ENCODE data around the gene MDFIC2.
"Not testable (repeated sequence)": the region's sequence is repeated elsewhere in the genome, so short reads cannot be mapped to it uniquely, and the experiment has no call there.

Gene MDFIC2

DNA sequence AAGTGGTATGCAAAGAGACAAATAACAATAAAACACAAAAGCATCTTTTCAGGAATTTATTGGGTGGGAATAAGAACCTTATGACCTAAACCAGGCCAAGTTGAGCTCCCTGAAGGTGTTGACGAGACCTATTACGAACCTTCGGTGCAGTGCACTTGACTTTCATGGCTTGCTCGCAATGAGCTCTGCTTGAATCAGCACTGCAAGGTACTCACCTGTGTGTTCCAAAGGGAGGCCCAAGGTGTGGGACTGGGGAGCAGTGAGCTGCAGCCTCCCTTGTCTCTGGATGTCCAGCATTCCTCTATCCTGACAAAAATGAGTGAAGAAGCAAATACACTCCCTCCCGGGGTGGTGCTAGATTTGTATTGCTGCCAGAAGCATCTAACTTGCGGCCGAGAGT is at the start of gene MDFIC2:
Gene MDFIC2, minus strand, starts transcription at position 303 of the 400 bp plus-strand sequence. CDS start 665 bp downstream, outside the sequence.
- DNase-seq: no peak

DNA sequence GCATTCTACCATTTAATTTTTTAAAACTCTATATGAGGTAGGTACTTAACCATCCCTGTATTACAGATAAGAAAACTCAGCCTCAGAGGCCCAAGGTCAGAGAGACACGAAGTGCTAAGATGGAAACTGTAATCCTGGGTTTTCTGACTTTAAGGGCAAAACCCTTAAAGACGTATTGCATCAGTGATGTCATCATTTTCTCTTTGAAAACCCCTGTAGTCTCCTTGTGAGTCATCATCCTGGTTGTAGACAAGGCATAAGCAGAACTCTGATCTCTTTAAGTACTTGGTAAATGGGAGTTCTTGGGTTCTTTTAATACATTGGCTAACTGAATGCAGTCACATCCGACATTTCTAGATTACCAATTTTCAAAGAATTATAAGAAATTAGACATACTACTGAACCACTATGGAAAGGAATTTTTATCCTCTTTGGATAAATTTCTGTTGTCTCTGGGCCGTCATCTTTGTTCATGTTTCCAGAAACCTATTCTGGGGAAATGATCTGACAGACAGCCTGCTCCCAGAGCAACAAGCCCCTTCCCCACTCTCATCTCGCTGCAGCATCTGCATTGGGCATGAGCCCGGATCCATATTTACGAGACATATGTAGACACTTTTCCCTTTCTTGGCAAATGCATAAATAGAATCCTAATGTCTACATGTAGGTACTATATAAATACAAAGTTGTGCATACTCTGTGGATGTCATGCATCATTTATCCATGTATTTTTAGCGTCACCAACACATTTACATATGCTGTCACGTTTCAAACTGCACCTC is 48.7 kb upstream of the MDFIC2 start:
- no peak for DNase-seq

DNA sequence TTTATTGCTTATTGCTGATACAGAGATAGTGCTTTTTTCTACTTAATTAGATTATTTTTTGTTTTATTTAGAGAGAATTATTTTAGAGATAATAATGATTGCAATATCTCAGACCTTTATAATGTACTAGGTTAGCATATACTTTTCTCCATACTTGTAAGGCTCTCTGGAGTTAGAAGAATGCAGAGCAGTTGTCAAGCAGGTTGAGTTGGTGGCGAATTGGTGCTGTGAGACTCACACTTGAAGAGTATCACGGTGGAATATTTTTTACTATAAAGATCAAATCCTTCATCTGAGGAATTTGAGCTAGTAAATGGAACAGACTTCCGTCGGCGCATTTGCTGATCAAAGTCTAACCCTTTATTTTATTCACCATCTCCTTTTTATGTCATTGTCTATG is 47.3 kb upstream of the MDFIC2 start:
- no peak for DNase-seq

DNA sequence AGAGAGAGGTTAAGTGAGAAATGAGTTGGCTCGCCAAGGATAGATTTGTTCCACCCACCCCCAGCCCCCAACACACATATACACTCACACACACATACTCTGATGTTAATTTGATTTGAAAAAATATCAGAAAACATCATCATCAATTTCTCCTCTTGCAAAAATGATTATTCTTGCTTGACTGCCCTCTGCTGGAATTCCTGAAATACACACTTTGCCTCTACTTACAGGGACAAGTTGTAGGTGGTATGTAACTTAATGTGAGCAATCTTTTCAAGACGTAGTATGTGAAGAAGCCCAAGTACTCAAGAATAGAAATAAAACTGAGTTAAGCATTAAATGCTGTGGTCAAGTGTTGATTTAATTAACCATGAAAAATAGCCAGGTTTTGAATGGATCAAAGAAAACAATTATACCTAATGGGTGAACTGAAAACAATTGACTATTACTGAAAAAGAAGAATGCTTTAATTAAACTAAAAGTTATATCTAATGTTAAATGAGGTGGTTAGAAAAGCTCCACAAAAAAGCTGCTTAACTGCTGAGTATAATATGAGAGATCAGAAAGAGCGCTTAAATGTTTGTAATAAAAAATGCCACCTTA is 46.6 kb upstream of the MDFIC2 start:
- DNase-seq: no peak

DNA sequence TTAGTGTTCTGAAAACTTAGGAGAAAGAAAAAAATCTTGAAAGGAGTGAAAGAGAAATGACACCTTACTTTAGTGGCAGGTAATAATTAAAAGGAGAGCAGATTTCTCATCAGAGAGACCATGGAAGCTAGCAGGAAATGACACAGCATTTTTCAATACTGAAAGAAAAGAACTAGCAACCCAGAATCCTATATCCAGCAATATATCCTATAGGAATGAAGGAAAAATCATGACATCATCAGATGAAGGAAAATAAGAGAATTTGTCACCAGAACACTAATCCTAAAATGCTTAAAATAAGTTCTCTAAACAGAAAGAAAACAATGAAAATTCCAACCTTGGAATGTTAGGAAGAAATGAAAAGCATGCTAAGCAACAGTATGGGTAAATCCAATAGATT is 39.8 kb upstream of the MDFIC2 start:
- DNase-seq: no peak

DNA sequence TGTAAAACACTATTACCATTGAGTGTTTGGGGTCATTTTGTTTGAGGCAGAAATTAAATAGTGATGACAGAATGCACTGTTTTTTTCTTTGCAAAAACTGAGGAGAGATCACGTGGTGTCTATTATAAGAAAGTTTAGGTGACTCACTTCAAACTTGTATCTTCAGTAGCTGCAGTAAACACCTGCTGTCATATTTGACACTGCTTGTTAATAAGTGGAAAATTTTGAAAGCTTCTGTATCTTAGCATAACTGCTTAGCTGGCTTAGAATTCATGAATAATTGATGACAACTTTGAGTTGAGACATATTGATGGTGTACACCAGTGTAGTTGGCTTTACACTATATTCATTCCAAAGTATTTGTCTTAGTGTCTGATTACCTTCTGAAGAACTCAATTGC is 29.7 kb upstream of the MDFIC2 start:
- no peak for DNase-seq

DNA sequence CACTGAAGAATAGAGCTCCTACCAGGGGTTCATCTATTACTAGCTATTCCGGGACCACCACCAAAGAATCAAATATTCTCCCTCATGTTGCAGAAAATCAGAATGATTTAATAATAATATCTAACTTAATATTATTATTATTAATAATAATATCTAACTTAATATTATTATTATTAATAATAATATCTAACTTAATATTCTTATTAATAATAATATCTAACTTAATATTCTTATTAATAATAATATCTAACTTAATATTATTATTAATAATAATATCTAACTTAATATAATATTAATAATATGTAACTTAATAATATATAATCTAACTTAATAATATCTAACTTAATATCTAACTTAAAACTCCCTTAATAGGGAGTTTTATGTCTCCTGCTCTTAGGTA is 24.4 kb upstream of the MDFIC2 start:
- not testable (repeated sequence) for DNase-seq

DNA sequence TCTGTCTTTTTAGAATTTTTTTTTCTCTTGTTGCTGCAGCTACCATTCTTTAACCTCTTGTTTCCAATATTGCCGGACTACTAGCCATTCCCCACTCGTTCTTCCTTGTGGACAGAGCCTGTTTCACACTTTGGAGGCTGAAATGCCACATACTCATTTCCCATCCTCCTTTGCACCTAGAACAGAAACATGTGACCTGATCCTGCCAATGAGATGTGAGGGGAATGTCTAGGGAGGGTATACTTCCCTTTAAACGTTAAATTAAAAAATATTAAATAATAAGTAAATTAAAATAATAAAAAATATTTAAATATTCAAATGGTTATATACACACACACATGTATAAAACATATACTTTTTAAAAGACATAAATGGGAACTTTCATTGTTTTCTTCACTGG is 20.6 kb upstream of the MDFIC2 start:
- DNase-seq: no peak

DNA sequence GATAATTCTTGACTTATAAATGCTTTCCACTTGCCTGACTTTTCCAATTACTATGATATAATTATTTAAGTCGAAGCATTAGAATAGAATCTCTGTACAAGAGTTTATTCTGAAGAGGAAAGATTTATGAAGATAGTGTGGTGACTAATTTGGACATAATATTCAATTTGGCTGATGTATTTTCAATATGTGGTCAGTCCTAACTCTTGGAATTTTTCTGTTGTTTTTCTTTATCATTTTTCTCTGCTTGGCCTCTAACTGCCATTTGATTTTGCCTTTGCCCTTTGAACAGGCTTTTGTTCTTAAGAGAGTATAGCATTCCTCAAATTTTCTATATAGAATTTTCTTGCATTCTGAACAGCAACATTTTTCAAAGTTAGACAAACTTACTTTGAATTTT is 2.6 kb upstream of the MDFIC2 start:
- no peak for DNase-seq

DNA sequence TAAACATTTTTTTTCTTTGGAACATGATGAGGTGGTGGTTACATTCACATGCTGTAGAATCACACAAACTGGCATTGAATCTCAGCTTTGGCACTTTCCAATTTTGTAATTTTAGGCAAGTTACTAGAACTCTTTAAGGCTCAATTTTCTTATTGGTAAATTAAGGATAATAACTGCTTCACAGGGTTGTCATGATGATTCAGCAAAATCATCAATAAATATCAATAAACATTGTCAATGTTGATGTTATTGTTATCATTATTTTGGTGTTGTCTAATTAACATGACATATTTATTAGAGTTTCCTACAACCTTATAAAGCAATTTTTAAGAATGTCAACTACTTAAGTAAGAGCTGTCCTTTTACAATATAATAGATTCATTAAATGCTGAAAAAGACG is 1.6 kb downstream of the MDFIC2 start:
- no peak for DNase-seq

DNA sequence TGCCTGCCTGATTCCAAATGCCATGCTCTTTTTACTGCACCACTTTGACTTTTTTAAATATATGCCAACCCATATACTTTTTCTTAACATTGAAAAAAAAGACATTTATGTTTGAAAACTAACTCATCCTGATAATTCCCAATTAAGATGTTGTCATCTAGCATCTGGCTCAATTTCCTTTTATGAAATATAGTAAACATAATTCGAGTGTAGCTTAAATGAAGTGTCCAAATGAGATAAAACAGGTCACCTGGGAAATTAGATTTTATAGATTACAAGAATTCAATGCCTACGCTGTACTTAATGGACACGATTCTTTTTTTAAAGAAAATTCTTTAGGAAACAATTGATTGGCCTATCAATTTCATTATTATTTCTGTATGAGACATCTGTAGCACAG is 2.8 kb downstream of the MDFIC2 start:
- DNase-seq: no peak

DNA sequence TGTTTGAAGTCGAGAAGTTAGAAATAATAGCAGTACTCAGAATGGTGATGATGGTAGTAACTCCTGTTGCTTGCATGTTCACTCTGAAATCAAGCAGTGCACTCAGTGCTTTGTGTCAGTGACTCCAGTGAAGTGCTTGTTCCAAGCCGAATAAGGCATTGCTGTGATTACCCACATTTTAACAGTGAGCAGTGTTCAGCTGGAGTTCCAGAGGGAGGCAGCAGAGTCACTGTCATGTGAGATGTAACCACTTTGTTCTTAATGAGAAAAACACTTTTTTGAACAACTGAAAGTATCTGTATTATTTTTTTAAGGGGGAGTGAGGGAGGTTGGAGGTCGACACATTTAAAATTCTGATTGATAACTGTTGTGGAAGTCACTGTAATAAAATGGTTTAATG is 3.7 kb downstream of the MDFIC2 start:
- DNase-seq: no peak

DNA sequence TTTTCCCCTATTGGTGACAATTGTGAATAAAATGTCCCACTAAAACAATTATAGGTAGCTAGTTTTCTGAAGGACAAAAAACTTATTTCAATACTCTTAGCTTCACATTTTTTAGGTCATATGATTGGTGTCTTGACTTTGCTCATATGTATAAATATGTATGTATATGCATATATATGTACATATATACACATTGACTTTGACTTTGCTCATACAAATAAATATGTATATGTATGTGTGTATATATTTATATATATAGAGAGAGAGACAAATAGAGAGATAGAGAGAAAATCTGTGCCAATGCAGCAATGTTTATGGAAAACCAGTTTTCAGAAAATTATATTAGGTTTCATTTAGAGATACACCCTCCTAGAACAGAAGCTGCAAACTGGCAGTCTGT is 5.7 kb downstream of the MDFIC2 start:
- no peak for DNase-seq

DNA sequence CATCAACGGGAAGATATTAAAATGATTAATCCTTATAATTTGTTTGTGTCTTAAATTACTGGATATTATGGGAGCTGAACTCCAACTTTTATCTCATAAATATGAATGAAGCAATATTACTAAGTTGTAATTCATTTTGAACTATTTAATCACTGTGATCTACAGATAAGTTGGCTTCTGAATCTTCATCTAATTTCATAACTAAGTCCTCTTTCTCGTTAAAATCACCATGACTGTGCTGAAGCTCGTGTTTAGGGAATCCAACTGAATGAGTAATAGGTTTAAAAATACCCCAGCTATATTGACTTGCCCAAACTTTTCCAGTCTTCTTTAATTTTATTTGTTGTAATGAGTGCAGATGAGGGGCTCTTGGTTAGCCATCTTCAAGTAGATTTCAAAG is 14.1 kb downstream of the MDFIC2 start:
- DNase-seq: no peak

DNA sequence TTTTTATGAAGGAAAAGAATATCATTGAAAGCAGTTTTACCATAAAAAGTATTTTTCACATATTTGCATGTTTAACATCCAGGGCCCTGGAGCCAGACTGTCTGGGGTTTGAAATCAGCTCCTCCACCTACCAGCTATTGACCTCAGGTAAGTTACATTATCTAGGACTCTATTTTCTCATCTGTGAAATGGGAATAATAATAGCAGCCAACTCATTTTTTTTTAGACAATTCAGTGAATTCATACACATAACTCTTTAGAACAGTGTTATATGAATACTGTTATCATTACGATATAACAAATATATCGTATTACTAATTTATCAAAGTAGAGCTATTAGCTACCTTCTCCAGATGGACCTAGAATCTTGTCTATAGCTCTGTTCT is 21.3 kb downstream of the MDFIC2 start:
- no peak for DNase-seq

DNA sequence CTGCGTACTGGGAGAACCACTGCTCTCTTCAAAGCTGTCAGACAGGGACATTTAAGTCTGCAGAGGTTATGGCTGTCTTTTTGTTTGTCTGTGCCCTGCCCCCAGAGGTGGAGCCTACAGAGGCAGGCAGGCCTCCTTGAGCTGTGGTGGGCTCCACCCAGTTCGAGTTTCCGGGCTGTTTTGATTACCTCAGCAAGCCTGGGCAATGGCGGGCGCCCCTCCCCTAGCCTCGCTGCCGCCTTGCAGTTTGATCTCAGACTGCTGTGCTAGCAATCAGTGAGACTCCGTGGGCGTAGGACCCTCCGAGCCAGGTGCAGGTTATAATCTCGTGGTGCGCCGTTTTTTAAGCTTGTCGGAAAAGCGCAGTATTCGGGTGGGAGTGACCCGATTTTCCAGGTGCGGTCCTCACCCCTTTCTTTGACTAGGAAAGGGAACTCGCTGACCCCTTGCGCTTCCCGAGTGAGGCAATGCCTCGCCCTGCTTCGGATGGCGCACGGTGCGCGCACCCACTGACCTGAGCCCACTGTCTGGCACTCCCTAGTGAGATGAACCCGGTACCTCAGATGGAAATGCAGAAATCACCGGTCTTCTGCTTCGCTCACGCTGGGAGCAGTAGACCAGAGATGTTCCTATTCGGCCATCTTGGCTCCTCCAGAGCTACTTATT is 21.9 kb downstream of the MDFIC2 start:
- not testable (repeated sequence) for DNase-seq

DNA sequence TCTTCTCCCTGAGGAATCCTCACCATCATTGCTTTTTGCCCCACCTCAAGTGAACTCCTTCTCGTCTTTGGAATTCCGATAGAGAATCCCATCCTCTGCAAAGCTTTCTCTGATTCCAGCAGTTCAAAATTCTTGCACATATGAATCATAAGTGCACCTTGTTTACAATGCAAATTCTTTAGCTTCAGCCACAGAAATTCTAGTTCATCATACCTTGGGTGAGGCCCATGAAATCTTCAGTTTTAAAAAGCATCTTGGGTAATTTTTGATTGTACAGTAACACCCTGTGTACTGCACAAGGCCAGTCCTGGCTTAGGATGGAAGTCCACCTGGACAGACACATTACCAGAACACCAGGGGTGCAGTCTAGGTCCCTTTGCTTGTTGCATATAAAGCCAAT is 30.8 kb downstream of the MDFIC2 start:
- no peak for DNase-seq

DNA sequence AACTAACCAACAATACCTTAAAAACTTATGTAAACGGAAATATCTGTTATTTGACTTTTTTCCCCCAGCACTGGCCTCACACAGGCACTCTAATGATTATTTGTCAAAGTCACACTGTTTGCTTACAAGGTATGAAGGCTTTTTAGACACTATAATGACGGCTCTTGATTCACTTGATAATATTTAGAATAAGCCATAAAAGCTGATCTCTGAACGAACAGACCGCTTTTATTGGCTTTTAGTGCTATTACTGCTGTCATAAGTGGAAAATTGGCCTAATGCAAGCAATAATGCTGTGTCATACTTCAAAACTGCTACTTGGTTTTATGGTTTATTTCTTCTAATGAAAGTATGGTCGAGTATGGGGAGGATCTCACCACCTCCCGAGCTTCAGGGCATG is 35.1 kb downstream of the MDFIC2 start:
- DNase-seq: no peak

DNA sequence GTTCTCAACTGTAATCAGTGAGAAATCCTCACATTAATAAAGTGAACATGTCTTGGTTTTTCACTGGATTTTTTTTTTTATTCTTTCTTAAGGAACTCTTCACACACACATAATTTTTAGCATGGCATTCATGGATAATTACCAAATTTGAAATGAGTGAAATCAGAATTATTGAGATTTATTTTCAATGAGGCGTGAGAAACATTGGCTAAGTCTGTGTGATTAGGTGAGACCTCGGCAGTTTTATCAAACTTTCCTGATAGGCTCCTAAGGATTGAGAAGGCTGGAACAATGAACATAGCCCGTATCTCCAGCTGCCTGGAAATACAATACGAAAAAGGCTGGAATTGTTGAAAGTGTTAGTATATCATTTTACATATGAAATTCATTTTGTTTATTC is 35.5 kb downstream of the MDFIC2 start:
- DNase-seq: no peak

DNA sequence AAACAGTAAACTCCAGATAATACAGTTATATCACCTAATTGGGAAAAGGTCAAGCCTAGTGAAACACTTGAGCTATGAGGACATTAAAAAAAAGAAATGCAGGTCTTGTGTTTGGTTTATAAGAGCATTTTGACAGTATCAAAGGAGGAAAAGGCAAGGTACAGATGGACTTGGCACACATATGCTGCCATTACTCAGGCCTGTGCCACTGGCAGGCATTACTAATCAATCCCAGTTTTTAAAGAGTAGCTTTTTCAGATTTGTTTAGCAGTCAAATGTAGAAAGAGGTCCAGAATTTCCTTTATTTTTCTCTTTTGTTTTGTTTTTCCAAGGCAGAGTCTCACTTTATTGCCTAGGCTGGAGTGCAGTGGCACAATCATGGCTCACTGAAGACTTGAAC is 38.9 kb downstream of the MDFIC2 start:
- no peak for DNase-seq

DNA sequence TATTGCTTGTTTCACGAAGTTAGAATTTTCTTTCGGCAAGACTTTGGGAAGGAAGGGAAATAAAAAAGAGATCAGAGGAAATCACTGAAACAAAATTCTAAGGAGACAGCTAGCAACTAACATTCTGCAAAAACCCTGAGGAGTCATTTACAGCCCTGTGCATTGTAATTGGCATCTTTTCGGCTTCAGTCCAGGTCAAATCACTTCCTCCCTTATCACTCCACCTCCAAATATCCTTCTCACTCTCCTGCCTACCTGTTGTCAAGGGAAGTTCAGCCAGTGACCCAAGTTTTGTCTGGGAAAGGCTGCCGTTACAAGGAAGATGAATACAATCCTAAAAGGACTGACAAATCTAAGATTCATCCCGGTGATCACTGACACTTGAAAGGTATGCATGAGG is 39.6 kb downstream of the MDFIC2 start:
- no peak for DNase-seq

DNA sequence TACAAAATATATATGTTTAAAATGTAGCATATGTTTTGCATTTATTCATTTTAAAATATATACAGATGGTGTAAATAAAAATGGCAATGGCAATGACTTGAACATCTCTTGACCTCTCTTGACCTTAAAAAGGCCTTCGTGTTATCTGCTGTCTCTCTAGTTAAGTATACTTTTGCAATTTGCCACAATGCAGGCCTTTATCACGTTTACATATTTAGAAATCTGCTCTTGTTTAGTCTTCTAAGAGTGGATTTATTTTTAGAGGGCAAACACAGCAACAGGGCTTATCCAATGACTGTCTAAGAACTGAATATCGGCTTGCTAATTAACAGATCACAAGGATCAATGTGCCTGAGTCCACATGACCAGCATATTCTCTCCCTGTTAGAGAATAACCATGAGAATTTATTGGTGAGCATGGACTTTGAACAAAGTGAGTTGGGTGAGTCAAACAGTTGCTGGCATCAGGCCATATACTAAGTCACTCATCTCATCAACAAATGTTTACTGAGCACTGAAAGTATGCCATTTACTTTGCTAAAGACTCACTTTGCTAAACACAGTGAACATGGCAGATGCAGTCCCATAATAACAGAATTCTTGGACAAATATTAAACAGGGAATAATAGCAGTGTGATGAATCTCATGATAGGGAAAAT is 48.2 kb downstream of the MDFIC2 start:
- DNase-seq: no peak

DNA sequence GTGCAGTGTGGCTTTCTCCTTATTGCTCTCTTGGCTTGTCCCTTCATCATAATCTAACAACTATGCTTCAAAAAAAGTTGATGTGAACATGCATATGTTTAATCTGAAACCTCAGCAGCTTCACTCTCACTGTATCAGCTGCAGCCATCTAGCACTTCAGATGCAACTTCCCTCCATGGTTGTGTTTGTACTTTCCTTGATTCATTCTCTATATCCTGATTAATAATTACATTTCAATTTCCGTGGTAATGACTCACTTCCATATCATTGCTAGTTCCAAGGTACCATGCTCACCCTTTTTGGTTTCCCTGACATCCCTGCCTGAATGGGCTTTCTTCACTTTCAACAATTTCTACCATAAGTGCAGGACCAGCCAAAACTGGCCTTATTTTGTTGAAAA is 51.2 kb downstream of the MDFIC2 start:
- DNase-seq: no peak

DNA sequence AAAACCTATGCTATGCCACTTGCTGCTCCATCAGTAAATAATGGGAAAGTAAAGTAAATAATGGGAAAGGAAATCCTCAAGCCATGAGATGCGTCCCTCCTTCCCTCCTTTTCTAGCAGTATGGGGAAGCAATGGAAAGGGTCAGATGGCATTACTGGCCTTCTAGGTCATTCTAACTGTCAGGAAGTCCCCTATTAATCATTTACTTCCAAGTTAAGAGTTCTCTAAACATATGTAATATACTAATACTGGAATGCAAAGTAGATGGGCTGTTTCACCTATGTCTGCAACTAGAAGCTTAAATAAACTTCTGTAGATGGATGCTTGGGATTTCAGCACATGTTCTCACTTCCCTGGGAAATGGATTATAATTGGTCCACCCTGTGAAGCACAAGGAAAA is 55.9 kb downstream of the MDFIC2 start:
- DNase-seq: no peak

Measured in CD4-positive, alpha-beta T cell treated with Interleukin-4 for 4 hours (primary cell).